Measurements from ENCODE around the gene JPH2.

DNA sequence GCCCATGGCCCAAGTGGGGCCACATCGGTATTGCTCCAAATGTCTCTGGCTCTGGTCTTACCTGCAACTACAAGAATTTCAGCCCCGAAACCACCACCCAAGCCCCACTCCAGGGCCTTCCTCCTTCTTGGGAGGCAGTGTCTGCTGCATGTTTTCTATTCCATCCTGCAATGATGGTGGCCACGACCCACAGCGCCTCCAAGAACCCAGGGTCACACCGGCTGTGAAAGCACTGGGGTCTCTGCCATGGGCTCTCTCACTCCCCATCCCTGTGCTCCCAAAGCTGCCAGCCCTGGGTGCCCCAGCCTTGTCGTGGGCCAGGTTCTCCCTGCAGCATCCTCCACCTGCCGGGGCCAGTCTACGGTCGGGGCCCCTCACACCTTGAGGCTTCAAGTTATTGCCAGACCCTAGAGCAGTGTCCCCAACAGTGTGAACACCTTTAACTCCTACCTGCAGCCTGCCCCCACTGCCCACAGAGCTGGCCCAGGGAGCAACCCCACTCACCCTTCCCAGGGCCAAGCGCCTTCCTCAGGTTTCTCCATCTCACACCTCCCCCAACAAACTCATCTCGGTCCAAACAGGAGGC lies 115.4 kb downstream of the JPH2 start:
- TF ChIP-seq, protein P1, sequence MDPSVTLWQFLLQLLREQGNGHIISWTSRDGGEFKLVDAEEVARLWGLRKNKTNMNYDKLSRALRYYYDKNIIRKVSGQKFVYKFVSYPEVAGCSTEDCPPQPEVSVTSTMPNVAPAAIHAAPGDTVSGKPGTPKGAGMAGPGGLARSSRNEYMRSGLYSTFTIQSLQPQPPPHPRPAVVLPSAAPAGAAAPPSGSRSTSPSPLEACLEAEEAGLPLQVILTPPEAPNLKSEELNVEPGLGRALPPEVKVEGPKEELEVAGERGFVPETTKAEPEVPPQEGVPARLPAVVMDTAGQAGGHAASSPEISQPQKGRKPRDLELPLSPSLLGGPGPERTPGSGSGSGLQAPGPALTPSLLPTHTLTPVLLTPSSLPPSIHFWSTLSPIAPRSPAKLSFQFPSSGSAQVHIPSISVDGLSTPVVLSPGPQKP (IDR thresholded peaks at IDR 0.05; ENCODE audit: borderline replicate concordance, low read depth, low read length): no peak
- TF ChIP-seq, protein P2, sequence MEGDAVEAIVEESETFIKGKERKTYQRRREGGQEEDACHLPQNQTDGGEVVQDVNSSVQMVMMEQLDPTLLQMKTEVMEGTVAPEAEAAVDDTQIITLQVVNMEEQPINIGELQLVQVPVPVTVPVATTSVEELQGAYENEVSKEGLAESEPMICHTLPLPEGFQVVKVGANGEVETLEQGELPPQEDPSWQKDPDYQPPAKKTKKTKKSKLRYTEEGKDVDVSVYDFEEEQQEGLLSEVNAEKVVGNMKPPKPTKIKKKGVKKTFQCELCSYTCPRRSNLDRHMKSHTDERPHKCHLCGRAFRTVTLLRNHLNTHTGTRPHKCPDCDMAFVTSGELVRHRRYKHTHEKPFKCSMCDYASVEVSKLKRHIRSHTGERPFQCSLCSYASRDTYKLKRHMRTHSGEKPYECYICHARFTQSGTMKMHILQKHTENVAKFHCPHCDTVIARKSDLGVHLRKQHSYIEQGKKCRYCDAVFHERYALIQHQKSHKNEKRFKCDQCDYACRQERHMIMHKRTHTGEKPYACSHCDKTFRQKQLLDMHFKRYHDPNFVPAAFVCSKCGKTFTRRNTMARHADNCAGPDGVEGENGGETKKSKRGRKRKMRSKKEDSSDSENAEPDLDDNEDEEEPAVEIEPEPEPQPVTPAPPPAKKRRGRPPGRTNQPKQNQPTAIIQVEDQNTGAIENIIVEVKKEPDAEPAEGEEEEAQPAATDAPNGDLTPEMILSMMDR (conservative IDR thresholded peaks at IDR 0.05; ENCODE audit: low read depth, low read length): no peak
